ENCODE data around the gene PSKH1. TPM values are rescaled to one million over a fixed set of nuclear protein-coding genes. Genes with fewer than 3 reads are reported as not detected.

Gene PSKH1
- total RNA-seq, 1 donor from 2014 or later: 18.9 TPM

GRCh38 chr16:67868290-67868689, 24.8 kb upstream of the PSKH1 start:
- DNase-seq: no peak

- DNase-seq: no peak
Measured at GRCh38 chr16:67869653-67870052, 23.4 kb upstream of the PSKH1 start.

GRCh38 chr16:67871256-67871655, 21.8 kb upstream of the PSKH1 start:
- DNase-seq: no peak

- DNase-seq: no peak
Measured at GRCh38 chr16:67872131-67872630, 20.9 kb upstream of the PSKH1 start.

GRCh38 chr16:67872631-67873434, 20.2 kb upstream of the PSKH1 start, which contains the start of gene EDC4:
Gene EDC4, plus strand, starts transcription at chr16:67873052. Its CDS starts 210 bp downstream, at chr16:67873262.
- DNase-seq: peak; percentile 82

GRCh38 chr16:67873435-67874370, 19.4 kb upstream of the PSKH1 start:
- DNase-seq: no peak

GRCh38 chr16:67874372-67874771, 18.7 kb upstream of the PSKH1 start:
- no peak for DNase-seq

GRCh38 chr16:67877064-67877463, 16.0 kb upstream of the PSKH1 start:
- no peak for DNase-seq

GRCh38 chr16:67878232-67878631, 14.8 kb upstream of the PSKH1 start:
- no peak for DNase-seq

GRCh38 chr16:67878846-67879245, 14.2 kb upstream of the PSKH1 start:
- no peak for DNase-seq

- no peak for DNase-seq
Measured at GRCh38 chr16:67879462-67879861, 13.6 kb upstream of the PSKH1 start.

GRCh38 chr16:67879936-67880335, 13.1 kb upstream of the PSKH1 start:
- no peak for DNase-seq

GRCh38 chr16:67880584-67880983, 12.5 kb upstream of the PSKH1 start:
- DNase-seq: no peak

GRCh38 chr16:67881621-67882161, 11.4 kb upstream of the PSKH1 start:
- peak; percentile 87 for DNase-seq

GRCh38 chr16:67882374-67883145, 10.5 kb upstream of the PSKH1 start:
- DNase-seq: peak; percentile 95

GRCh38 chr16:67883146-67883871, 9.7 kb upstream of the PSKH1 start:
- DNase-seq: no peak

- DNase-seq: peak; percentile 56
Measured at GRCh38 chr16:67883872-67884261, 9.2 kb upstream of the PSKH1 start.

GRCh38 chr16:67884684-67885083, 8.4 kb upstream of the PSKH1 start, which contains the start of gene NRN1L:
Gene NRN1L, plus strand, starts transcription at chr16:67884885. Its CDS starts 19 bp downstream, at chr16:67884904.
- peak; percentile 95 for DNase-seq

- DNase-seq: no peak
Measured at GRCh38 chr16:67885545-67885944, 7.5 kb upstream of the PSKH1 start.

- no peak for DNase-seq
Measured at GRCh38 chr16:67885976-67886375, 7.1 kb upstream of the PSKH1 start.

- no peak for DNase-seq
Measured at GRCh38 chr16:67886387-67886786, 6.7 kb upstream of the PSKH1 start.
